ENCODE results near the gene VAV3. TPM values are rescaled to one million over a fixed set of nuclear protein-coding genes. Genes with fewer than 3 reads are reported as not detected.
"Not testable (repeated sequence)": the region's sequence is repeated elsewhere in the genome, so short reads cannot be mapped to it uniquely, and the experiment has no call there.

Gene VAV3, protein sequence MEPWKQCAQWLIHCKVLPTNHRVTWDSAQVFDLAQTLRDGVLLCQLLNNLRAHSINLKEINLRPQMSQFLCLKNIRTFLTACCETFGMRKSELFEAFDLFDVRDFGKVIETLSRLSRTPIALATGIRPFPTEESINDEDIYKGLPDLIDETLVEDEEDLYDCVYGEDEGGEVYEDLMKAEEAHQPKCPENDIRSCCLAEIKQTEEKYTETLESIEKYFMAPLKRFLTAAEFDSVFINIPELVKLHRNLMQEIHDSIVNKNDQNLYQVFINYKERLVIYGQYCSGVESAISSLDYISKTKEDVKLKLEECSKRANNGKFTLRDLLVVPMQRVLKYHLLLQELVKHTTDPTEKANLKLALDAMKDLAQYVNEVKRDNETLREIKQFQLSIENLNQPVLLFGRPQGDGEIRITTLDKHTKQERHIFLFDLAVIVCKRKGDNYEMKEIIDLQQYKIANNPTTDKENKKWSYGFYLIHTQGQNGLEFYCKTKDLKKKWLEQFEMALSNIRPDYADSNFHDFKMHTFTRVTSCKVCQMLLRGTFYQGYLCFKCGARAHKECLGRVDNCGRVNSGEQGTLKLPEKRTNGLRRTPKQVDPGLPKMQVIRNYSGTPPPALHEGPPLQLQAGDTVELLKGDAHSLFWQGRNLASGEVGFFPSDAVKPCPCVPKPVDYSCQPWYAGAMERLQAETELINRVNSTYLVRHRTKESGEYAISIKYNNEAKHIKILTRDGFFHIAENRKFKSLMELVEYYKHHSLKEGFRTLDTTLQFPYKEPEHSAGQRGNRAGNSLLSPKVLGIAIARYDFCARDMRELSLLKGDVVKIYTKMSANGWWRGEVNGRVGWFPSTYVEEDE
- 10 to 100 TPM in 1 of 3 donors, 1 to 10 TPM in 2; 2.2 to 10.2 (median 6.6) TPM for polyA plus RNA-seq

DNA sequence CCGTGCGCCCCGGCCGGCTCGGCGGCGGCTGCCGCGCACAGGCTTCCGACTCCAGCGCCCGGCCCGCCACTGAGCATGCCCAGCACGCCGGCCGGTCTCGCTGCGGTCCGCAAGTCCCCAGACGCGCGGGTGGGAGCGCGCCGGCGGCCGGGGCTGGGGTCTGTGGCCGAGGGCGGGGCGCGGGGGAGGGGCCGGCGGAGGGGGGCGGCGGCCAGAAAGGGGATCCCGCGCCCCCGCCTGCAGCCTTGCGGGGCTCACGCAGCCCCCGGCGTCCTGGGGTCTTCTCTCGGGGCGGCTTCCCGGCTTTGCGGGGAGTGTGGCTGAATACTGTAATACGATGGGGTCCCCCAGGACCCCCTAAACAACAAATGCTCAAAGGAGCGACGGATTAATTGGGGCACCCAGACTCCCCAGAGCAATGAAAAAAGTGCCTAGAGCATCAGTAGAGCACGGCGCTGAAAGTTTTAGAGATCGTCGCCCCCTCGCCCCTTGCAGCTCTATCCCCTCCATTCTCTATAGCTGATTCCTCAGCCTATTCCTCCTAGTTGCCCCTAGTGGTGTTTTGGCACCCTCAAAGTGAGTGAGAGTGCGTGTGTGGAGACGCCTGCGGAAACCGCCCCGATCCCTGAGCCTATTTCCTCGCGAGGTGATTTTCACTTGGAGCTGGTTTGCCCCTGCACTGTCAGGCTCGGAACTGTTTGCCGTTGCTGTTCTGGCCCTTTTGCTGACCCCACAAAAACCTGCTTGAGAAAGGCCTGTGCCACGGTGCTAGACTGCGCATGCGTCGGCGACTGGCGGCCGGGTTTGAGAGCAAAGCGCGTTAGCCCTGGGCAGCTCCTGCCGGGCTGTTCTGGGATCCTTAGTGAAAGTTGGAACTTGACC lies at the start of gene VAV3:
TSS of gene VAV3 (minus strand) at position 71 of the 882 bp plus-strand sequence. CDS start 311 bp downstream, outside the sequence.
- no peak within 1 kb of the TSS for H3K27ac ChIP-seq (ENCODE audit: low read depth, low read length)
- 1% methylated on average over 57 to 73 of the region's 73 CpGs for WGBS, 3 donors

DNA sequence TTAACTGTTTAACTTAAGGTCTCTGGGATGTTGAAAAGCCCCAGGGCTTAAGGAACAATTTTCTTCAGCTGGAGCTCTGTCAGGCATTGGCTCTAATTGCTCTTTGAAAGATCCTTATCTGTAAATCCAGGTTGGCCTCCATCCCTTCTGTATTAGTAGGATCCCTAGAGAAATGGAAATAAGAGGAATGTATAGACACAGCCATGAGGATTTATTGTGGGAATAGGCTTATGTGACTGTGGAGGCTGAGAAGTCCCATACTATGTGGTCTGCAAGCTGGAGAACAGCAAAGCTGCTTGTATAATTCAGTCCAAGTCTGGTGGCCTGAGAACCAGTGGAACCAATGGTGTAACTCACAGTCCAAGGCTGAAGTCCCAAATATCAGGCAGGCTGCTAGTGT lies 47.6 kb upstream of the VAV3 start:
- H3K27ac ChIP-seq (ENCODE audit: low read depth, low read length), result no peak overlapping the region

DNA sequence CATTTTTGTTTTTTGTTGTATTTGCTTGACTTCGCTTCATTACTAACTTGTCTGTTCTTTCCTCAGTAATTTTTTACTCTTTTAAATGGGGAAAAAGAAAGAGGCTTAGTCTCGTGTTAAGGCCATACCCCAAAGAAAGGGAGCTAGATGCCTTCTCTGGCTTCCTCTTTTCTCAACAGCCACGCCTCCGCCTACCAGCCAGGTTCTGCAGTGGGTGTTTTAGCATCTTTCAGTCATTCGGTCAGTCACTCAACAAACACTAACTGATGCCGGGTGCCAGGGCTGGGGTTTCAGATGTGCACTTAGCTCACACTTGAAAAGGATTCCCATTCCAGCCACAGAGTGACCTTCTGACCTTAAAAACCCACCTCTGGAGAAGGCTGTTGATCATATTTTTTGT lies 46.3 kb upstream of the VAV3 start:
- WGBS, 3 donors, result 81 to 91% (median 90%) methylated on average over 6 of the region's 6 CpGs
- no peak overlapping the region for H3K27ac ChIP-seq (ENCODE audit: low read depth, low read length)

DNA sequence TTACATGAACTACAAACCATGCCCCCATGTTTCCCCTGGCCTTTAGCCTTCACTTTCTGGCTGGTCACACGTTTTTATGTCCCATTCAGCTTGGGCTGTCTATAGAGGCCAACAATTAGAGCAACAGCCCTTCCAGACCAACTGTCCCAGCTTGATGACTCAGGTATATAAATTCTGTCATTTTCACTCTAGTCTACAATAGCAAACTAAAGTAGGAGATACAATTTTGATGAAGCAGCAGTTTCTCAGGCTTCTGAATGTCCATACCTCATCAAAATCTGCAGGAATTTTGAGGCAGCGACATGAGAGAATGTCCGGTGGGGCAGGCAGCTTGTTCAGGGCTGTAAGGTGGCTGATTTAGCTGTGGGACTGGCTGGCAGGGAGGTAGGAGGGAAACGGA lies 45.6 kb upstream of the VAV3 start:
- 70 to 92% (median 91%) methylated on average over 4 of the region's 4 CpGs for WGBS, 3 donors

DNA sequence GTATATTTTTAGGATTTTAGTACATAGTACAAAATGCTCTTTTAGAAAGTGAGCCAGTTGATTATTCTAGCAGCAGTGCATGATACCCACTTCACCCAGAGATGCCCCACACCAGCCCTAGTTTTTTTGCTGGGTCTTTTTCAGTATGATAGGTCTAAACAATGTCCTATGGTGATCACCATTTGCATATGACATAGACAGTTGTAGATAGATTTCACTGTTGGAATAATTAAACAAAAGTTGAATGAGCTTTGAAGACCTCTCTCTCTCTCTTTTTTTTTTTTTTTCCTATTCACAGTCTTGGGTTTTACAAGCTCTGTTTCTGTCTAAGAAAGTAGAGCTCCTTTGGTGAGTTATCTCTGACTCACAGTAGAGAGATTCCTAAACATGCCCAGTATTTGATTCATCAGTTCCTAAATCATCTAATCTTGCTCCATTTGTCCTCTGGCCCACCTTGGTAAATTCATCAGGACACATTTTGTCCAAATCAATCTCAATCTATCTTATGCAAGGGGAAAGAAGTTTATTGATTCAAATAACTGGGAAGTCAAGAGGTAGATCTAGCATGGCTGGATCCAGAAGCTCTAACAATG lies 44.7 kb upstream of the VAV3 start:
- no peak overlapping the region for H3K27ac ChIP-seq (ENCODE audit: low read depth, low read length)

More for the DNA sequence above, 45.6 kb upstream of the VAV3 start:
- H3K27ac ChIP-seq (ENCODE audit: low read depth, low read length), result no peak overlapping the region

DNA sequence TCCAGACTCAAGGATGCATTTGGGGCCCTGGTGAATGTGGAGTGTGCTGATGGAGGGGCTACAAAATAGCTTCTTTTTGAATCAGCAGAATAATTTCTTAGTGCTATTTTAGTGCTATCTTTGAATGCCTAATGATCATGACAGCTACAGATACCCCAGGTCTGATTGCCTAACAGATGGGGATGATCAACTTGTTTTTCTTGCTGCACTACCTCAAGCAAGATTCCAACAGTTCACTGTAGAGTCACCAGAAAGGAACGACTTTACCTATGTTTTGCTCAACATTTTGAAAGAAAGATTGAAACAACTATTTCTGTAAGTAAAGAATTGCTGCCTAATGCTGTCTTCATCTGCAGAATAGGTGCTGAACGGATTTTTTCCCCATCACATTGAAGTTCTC lies 42.6 kb upstream of the VAV3 start:
- WGBS, 3 donors, result 41 to 83% (median 82%) methylated on average over 2 of the region's 2 CpGs

DNA sequence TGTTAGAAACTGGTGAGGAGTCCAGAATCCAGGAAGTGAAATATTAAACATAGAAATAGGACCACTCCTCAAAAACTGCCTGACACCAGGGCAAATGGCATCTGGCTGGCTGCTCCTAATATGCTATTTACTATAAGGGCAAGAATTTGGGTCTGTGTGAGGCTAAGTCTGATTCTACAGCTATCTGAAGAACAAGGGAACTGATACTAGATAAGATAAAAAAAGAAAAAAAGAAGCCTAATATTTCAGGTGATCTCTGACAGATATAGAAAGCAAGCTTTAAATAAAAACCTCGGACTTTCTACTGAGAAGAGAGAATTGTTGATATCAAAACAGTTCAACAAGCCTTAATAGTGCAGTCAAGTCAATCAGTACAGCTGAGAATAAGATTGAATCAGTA lies 42.1 kb upstream of the VAV3 start:
- 50 to 89% (median 87%) methylated on average over 1 of the region's 1 CpG for WGBS, 3 donors
- H3K27ac ChIP-seq (ENCODE audit: low read depth, low read length), result no peak overlapping the region

More for the DNA sequence above, 42.6 kb upstream of the VAV3 start:
- no peak overlapping the region for H3K27ac ChIP-seq (ENCODE audit: low read depth, low read length)

DNA sequence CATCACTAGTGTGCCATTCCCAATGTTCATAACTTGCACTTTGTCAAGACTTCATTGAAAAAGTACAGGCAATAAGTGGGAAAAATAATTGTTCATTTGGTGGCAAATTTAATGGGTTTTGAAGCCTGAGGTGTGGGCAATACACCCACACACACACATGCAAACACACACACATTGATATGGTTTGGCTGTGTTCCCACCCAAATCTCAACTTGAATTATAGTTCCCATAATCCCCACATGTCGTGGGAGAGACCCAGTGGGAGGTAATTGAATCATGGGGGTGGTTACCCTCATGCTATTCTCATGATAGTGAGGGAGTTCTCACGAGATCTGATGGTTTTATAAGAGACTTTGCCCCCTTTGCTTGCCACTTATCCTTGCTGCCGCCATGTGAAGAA lies 39.9 kb upstream of the VAV3 start:
- WGBS, 3 donors, result 71 to 90% (median 87%) methylated on average over 3 of the region's 3 CpGs
- not testable (repeated sequence) for H3K27ac ChIP-seq (ENCODE audit: low read depth, low read length)

DNA sequence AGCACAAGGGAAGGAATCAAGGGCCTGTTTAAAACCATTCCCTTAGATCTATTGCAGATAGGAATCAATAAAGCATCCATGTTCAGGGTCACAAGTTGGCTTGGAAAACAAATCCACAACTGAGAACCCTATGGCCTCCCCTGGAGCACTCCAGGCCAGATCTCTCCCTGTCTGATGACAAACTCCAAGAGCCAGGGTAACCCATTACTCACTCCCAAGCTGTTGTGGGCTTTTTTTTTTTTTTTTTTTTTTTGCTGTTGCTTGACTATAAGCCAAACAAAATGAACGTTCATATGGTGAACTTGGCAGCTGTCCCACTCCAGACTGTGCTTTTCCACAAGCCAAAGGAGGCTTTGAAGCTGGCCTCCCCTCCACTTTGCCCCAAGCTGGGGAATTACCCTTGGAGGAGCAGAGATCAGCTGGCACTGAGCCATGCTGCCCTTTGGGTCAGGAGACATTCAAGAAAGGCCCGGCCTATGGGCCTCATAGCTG lies 35.7 kb upstream of the VAV3 start:
- no peak overlapping the region for H3K27ac ChIP-seq (ENCODE audit: low read depth, low read length)
- WGBS, 3 donors, result 20 to 31% (median 24%) methylated on average over 2 of the region's 2 CpGs

DNA sequence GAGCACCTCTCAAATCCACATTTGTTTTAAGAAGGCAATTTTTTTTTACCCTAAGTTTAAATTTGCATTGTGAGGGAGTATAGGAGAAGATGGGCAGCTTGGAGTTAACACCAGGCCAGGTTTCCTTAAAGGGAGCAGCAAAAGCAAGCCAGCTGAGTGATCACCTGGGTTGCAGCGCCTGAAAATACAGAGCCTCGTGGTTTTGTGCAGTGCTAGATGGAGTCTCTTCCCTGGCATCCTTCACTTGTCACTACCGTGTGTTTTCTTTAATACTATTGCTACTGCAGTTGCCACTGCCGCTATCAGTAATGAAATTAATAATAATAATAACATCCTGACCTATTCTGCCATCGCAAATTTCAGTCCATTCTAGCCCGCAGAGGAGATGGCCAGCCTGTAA lies 35.2 kb upstream of the VAV3 start:
- 74 to 84% (median 84%) methylated on average over 6 of the region's 6 CpGs for WGBS, 3 donors
- H3K27ac ChIP-seq (ENCODE audit: low read depth, low read length), result no peak overlapping the region

DNA sequence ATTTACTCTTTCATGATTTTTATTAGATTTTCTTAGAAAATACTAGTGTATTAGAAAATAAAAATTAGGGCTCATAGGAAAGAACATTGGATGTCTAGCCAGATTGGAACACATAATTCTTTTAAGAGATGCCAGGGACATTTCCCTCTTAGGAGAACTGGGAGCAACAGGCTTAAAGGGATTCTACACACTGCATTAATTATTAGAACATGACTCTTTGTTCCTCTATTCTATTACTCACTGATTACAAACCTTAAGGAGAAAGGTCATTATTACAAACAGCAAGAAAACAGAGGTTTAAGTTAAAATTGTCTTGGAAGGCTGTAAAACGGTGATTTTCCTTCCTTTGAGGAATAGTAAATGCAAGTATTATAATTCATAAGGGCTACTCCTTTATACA lies 32.9 kb upstream of the VAV3 start:
- H3K27ac ChIP-seq (ENCODE audit: low read depth, low read length), result no peak overlapping the region
- WGBS, 3 donors, result 50 to 69% (median 55%) methylated on average over 1 of the region's 1 CpG

DNA sequence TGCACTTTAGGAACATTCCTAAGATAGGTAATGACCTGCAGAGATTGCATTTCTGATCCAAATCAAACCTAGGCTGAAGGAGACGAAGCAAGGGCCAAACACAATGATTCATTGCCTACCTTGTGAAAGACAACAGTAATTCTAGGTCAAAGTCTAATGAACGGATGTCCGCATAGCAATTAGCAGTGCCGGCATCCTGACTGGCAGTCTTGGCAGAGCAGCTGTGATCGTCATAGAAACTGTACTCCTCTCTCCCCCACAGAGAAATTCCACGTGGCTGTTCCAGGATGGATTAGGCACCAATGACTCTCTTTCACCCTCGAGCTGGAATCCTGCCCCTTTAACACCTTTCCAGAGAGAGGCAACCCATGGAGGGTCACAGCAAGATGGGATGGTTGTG lies 28.9 kb upstream of the VAV3 start:
- 28 to 62% (median 56%) methylated on average over 7 of the region's 7 CpGs for WGBS, 3 donors
- no peak overlapping the region for H3K27ac ChIP-seq (ENCODE audit: low read depth, low read length)

DNA sequence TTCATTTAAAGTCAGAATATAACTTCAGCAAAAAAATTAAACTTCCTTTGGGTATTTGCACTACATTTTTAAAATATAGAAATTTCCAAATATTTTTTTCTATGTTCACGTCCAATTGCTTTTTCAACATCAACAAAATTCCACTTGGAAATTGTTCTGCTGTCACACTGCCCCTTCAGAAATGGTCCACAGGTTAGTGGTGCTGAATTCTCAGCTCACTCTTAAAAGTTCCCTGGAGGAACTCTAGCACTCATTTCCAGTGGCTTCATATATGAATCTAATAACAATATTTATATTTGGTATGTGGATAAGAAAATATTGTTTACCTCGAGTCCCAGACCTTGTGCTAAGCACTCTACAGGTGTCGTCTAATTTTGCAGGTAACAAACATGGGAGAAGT lies 27.4 kb upstream of the VAV3 start:
- H3K27ac ChIP-seq (ENCODE audit: low read depth, low read length), result no peak overlapping the region
- 71 to 94% (median 92%) methylated on average over 3 of the region's 3 CpGs for WGBS, 3 donors

DNA sequence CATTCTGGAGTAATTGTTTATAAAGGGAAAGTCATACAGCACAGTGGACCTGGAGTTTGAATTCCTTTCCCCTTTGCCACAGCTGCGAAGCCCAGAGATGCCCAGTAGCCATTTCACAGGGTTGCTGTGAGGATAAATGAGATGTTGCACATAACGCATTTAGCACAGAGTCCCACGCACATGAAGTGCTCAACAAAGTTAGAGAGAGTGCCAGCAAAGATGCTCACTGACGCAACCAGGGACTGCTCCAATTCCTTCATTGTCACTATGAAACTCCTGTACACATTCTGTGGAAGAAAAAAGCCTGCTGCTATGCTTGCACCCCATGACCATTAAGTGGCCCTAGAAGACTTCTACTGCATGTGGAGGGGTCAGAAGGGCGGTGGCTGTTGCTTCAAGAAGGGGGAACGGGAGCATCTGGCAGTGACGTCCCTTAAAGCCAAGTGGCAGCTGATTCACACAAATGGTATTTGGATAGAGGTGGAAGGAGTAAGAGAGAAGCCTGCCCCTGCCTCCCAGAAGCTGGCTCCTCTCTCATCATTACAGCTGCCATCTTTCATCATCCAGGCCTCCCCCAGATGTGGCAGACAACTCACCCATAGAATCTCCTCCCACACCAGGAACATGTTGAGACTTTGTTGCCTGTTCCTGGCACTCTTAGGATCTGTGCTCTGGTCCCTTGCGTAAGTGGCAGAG lies 26.5 kb upstream of the VAV3 start:
- 77 to 85% (median 80%) methylated on average over 8 of the region's 8 CpGs for WGBS, 3 donors
- H3K27ac ChIP-seq (ENCODE audit: low read depth, low read length), result no peak overlapping the region

DNA sequence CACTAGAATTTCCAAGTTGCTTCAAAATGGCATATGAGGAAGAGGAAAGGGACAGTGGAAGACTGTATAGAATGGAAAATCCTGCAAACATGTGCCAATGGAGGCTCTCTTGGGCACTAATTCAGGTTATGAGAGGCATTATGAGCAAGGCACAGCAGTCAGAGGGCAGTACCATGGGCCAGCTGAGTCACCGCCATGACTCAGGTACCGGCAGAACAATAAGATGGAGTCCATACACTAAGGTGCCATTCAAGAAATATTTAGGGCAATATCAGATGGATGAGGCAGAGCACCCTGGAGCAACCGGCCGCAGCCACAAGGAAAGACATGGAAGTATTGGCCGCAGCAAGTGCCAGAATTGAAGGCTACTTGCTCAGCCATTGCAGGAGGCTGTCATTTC lies 25.6 kb upstream of the VAV3 start:
- WGBS, 3 donors, result 93 to 97% (median 96%) methylated on average over 5 of the region's 5 CpGs
- no peak overlapping the region for H3K27ac ChIP-seq (ENCODE audit: low read depth, low read length)

DNA sequence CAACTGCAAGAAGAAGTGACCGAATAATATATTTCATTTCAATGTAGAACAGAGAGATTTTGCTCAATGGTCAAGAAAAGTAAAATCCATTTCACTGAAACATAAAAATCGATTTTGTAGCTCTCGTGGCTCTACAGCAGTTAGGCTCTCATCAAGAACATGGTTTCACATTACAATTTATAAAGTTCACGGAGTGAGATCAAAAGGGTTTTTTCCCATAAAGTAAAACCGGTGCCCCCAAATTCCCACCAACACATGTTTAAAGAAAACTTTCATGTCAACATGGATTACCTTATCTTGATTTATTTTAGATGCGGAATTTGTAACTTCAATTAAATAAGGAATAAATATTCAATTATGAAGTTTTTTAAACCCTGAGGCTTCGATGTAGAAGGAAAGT lies 16.3 kb upstream of the VAV3 start:
- WGBS, 3 donors, result 64 to 86% (median 86%) methylated on average over 7 of the region's 7 CpGs
- no peak overlapping the region for H3K27ac ChIP-seq (ENCODE audit: low read depth, low read length)

DNA sequence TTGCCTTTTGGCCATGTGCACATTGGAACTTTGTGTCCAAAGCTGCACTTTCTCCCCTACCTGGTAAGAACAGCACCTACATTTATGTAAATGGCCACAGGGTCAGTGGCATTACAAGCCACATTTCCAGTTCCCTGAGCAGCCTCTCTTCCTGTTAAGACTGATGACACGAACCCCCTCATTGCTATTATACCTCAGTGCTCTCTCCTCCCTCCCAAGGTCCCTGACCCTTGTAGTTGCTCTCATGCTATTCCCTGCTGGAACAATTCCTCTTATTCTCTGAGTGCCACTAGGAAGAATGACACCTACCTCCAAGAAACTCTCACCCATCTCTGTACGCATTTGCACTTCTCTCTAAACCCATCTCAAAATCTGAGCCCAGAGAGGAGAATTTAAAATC lies 14.9 kb upstream of the VAV3 start:
- H3K27ac ChIP-seq (ENCODE audit: low read depth, low read length), result no peak overlapping the region
- 49 to 100% (median 99%) methylated on average over 1 to 2 of the region's 2 CpGs for WGBS, 3 donors

DNA sequence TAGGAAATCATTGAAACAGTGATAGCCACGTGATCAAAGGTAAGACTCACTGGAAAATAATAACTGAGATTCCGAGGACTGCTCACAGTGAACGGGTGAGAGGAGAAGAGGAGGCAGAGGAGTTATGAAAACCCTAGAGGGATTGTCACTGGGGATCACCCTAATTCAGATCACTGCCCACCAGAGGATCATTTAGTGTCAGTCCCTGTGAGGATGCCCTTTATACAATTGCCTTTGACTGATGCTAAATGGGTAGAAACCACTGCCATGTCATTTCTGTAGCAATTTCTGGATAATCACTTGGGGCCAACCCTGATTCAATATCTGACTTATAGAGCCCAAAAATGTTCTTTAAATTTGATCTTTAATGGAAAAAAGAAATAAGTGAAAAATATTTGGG lies 14.1 kb upstream of the VAV3 start:
- WGBS, 3 donors, result 72 to 99% (median 94%) methylated on average over 3 of the region's 3 CpGs
- no peak overlapping the region for H3K27ac ChIP-seq (ENCODE audit: low read depth, low read length)

Measured in adipose tissue (tissue), 3 donors.